Lung (tissue), 12 donors: Measurements from ENCODE around the gene ST3GAL3. TPM values are rescaled to one million over a fixed set of nuclear protein-coding genes. Genes with fewer than 3 reads are reported as not detected.

Experiments
- ATAC-seq: fragments of 200-7000 bp; cut with Tn5 transposase; one replicate; pipeline ENCODE4 v1.9.1; 2020; ENCODE audit warnings: moderate number of reproducible peaks; ENCODE audit not compliant: insufficient read depth, low FRiP score
- DNase-seq, 3 donors: peaks; one replicate each; pipeline ENCODE4 v3.0.0-alpha.2; 2013 to 2017
- H3K27ac ChIP-seq, 2 donors: one replicate each; pipeline ENCODE4 v1.5.1; 2013; ENCODE audit warnings: mild to moderate bottlenecking in 2 of 2, moderate library complexity in 2 of 2, control low read depth in 1 of 2, inconsistent platforms in 1 of 2, low read depth in 1 of 2, low read length in 1 of 2
- H3K27me3 ChIP-seq, 3 donors: one replicate each; pipeline ENCODE4 v1.5.1; 2013; ENCODE audit warnings: low read length in 2 of 3; ENCODE audit not compliant: control insufficient read depth in 3 of 3, insufficient read depth in 3 of 3
- H3K36me3 ChIP-seq, 4 donors: one replicate each; pipeline ENCODE4 v1.5.1; 2013; ENCODE audit warnings: low read length in 4 of 4, mild to moderate bottlenecking in 1 of 4, moderate library complexity in 1 of 4; ENCODE audit not compliant: control insufficient read depth in 4 of 4, insufficient read depth in 4 of 4
- H3K4me1 ChIP-seq, 5 donors: one replicate each; pipeline ENCODE4 v1.5.1; 2013; ENCODE audit warnings: low read length in 5 of 5, mild to moderate bottlenecking in 2 of 5, moderate library complexity in 1 of 5; ENCODE audit not compliant: control insufficient read depth in 5 of 5, insufficient read depth in 5 of 5
- H3K4me3 ChIP-seq: one replicate; pipeline ENCODE4 v1.5.1; 2013; ENCODE audit warnings: mild to moderate bottlenecking, control low read depth, moderate library complexity
- H3K9ac ChIP-seq, 2 donors: one replicate each; pipeline ENCODE4 v1.5.1; 2013; ENCODE audit warnings: low read length in 2 of 2, control low read depth in 1 of 2; ENCODE audit not compliant: insufficient read depth in 1 of 2
- H3K9me3 ChIP-seq, 4 donors: one replicate each; pipeline ENCODE4 v1.5.1; 2013; ENCODE audit warnings: low read length in 3 of 4, mild to moderate bottlenecking in 1 of 4, moderate library complexity in 1 of 4; ENCODE audit not compliant: control insufficient read depth in 4 of 4, insufficient read depth in 3 of 4
- CTCF ChIP-seq: IDR thresholded peaks from 2 replicates; pipeline ENCODE4 v1.5.1; 2012; ENCODE audit warnings: mild to moderate bottlenecking; ENCODE audit errors: control extremely low read depth, extremely low read depth
- WGBS, 2 donors: extraction: QIAGEN DNeasy Blood & Tissue Kit; methylation state at CpG; one replicate each; pipeline ENCODE4 v1.1.7; 2013; 5-methylcytosine and 5-hydroxymethylcytosine counted together
- polyA plus RNA-seq, 2 donors: library from polyadenylated mRNA; stranded (reverse); fragments of 200-250 nt; gene quantifications; one replicate each; pipeline ENCODE4 v1.2.1, GENCODE V29; 2013
- total RNA-seq, 2 donors: library from RNA; depleted of rRNA in 1 of 2; stranded (reverse); fragments of >200 nt in 1 of 2; gene quantifications; one replicate each; pipeline ENCODE4 v1.2.1, GENCODE V29; 2014 to 2021
- donor health status: control.
- donor health status: control.
- donor health status: Bipolar disorder and iron deficiency.
- donor health status: healthy.
- donor health status: DM: yes; HTN: yes; CAD: no.

The ST3GAL3 gene
- total and polyA plus RNA-seq, 4 donors = 8.4 to 28.0 (median 17.1) TPM

- H3K4me1 ChIP-seq = peaks cover 0 to 11% (median 0%) of the 10 kb centered on the region in 5 donors
- 93 to 94% methylated on average over 7 of the region's 7 CpGs for WGBS, 2 donors
- peaks cover 0 to 6% (median 0%) of the 10 kb centered on the region in 4 donors for H3K36me3 ChIP-seq
- no peak overlapping the region for H3K4me3 ChIP-seq
- no peak for TF ChIP-seq CTCF
- no peak for ATAC-seq
- no peak overlapping the region for H3K27ac ChIP-seq
- no peaks in the 10 kb centered on the region for H3K27me3 ChIP-seq
- no peak for DNase-seq
- H3K9me3 ChIP-seq = no peaks in the 10 kb centered on the region
- no peak overlapping the region for H3K9ac ChIP-seq
Measured at GRCh38 chr1:43861988-43862735, 154.8 kb downstream of the ST3GAL3 start.

DNA sequence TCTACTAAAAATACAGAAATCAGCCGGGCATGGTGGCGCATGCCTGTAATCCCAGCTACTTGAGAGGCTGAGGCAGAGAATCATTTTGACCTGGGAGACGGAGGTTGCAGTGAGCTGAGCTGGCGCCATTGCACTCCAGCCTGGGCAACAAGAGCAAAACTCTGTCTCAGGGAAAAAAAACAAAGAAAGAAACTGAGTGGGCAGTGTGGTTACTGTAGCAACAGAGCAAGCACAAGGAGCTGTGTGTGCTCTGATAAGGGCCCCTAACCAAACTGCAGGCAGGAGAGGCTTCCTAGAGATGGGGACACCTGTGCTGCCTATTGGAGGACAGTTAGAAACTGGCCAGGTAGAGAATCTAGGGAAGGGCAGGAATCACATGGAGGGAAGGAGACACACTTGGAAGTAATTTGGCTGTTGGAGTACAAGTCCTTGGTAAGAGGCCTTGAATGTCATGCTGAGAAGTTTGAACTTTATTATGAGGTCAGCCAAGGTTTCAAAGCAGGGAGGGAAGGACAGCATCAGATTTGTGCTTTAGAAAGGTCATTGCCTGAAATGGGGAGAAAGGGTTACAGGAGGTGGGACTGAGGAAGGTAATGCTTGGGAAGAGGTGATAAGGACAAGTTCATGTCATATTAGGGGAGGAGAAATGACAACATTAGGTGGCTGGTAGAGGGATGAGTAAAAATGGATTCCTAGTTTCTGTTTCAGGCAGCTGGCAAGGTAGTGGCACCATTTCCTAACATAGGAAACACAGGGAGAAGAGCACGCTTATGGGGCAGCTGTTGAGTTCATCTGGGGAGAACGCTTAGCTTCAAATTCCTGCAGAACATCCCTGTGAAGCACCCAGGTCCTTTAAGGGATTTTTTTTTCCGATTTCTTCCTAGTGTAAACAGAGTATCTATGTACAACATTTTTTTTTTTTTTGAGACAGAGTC is 157.0 kb downstream of the ST3GAL3 start:
- DNase-seq (peak in 1 of 3 donors; percentile 18), ATAC-seq (no peak)
- Histone ChIP-seq H3K36me3 (no peaks in the 10 kb centered on the region), H3K9me3 (no peaks in the 10 kb centered on the region), H3K27ac (no peak overlapping the region), H3K9ac (no peak overlapping the region), H3K4me1 (peaks cover 3 to 16% (median 12%) of the 10 kb centered on the region in 5 donors), H3K4me3 (no peak overlapping the region), H3K27me3 (no peaks in the 10 kb centered on the region)
- 86 to 94% methylated on average over 7 of the region's 7 CpGs for WGBS, 2 donors
- no peak for TF ChIP-seq CTCF

GRCh38 chr1:43866201-43866600 is 158.9 kb downstream of the ST3GAL3 start:
- H3K9ac ChIP-seq = no peak overlapping the region
- peaks cover 3 to 24% (median 16%) of the 10 kb centered on the region in 5 donors for H3K4me1 ChIP-seq
- ATAC-seq (no peak), DNase-seq (no peak)
- no peaks in the 10 kb centered on the region for H3K27me3 ChIP-seq
- H3K27ac ChIP-seq = no peak overlapping the region
- H3K9me3 ChIP-seq = no peaks in the 10 kb centered on the region
- no peak overlapping the region for H3K4me3 ChIP-seq
- WGBS, 2 donors = 93 to 94% methylated on average over 2 of the region's 2 CpGs
- no peak for TF ChIP-seq CTCF
- no peaks in the 10 kb centered on the region for H3K36me3 ChIP-seq
